Activated CD8-positive, alpha-beta memory T cell treated with anti-CD3 and anti-CD28 coated beads, Interleukin-2, amount 50 U/mL, for 4 hours (primary cell): Measurements from ENCODE around the gene TTLL10.

Experiments used
- DNase-seq: peaks from one replicate; pipeline ENCODE4 v3.0.0-alpha.2; 2020

The TTLL10 gene

GRCh38 chr1:1237874-1238701 is 64.4 kb downstream of the TTLL10 start:
- DNase-seq: no peak

- DNase-seq: no peak
Measured at GRCh38 chr1:1238702-1239178, 65.1 kb downstream of the TTLL10 start.

DNA sequence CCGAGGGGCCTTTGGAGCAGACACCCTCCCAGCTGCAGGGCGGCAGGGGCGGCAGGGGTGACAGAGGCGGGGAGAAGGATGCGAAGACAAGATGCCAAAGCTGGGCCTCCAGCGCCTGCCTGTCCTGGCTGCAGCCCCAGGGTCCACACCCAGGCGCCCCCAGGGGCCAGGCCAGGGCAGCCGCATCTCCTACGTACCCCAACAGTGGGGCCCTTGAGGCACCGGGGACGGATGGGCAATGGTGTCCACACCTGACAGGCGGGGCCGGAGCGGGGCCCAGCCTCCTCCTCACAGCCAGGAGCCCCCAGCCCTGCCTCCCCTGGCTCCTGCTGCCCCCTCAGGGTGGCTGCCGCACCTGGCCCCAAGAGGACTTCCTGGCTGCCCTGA is 65.5 kb downstream of the TTLL10 start:
- DNase-seq: no peak

DNA sequence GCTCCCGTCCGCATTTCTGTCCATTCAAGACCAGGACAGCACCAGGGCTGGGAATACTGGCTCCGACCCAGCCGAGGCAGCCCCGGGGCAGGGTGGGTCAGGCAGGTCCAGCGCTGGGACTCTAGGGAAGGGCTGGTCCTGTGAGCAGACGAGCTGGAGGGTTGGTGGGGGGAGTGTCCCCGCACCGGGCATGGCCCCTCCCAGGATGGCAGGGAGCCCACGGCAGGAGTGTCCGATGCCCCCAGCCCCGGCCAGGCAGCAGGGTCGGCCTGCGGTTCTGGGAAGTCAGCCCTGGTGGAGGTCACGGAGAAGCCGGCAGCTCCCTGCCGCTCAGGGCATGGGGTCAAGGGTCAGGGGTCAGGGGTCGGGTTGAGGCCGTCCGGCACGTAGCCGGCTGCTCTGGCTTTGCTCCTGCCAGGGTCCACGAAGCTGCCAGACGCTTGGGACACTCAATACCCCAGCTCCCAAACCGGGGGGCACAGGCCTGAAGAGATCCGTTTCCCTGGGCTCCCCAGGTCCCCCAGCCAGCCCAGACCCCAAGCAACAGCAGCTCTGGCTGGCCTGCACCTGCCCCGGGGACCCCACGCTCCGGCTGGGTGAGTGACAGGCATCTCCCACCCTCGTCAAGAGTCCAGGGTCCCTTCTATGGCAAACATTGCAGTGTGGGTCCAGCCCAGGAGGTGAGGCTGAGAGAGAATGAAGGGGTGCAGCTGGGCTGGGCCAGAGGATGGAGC is 66.1 kb downstream of the TTLL10 start:
- DNase-seq: no peak

- no peak for DNase-seq
Measured at GRCh38 chr1:1240348-1240732, 66.7 kb downstream of the TTLL10 start.

DNA sequence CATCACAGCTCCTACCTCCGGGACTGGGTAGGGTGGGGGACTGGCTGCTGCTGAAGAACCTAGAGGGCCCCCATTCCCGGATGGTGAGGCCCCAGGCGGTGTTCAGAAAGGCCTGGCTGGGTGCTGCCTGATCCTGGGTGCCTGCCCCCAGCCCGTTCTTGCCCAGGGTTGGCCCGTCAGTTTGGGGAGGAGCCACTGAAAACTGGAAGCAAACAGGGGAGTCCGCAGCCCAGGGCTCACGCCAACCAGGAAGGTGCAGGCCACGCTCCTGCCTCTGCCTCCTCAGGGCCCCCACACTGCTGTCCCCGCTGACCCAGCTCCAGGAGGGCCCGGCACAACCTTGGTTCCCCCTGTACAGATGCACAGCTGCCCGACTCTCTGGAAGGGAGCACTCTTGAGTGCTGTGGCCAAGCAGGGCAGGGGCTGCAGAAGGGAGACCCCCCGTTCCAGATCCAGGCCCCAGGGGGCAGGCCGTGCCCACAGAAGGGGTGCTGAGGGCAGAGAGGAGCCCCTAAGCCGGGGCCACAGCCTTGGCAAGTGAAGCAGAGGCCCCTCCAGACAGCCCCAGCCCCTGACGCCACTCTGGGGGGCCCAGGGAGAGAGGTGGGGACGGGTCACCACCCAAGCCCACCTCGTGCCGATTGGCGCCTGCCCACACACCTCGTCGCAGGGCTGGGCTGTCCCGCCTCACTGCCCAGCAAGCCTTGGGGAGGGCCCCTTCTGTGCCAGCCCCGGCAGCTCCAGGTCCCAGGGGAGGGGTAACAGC is 67.3 kb downstream of the TTLL10 start:
- DNase-seq: no peak

GRCh38 chr1:1241588-1242219 is 68.0 kb downstream of the TTLL10 start:
- DNase-seq: no peak

- no peak for DNase-seq
Measured at GRCh38 chr1:1242461-1243265, 69.0 kb downstream of the TTLL10 start.

DNA sequence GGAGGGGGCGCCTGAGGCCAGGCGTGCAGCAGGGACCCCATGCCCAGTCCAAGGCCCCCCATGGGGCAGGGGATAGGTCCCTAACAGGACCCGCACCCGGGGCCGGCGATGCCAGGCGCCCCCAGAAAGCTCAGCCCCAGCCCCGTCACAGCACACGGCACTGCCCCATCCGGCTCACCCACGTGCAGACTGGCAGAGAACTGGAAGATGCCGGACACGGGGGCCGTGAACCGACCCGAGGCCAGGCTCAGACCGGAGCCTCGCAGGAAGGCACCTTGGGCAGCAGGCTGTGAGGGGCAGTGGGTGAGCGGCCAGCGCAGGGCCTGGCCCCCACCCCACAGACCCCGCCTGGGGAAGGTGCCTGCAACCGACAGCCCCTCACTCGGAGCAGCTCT is 69.6 kb downstream of the TTLL10 start:
- DNase-seq: no peak

DNA sequence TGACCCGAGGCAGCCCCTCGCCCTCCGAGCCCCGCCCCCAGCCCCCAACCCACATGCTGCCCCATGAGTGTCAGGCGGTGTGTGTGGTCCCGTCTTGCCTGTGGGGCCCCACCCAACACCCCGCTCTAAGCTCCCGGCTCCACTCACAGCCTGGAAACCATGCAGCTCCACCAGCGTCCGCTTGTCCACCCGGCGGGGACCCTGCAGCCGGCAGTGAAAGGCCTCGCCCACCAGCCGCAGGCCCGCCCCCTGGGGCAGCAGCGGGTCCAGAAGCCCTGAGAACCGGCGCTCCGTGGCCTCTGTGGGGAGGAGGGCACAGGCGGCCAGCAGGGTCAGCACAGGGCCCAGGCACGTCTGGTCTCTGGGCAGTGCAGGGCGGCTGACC is 70.1 kb downstream of the TTLL10 start:
- DNase-seq: no peak

GRCh38 chr1:1244192-1244811 is 70.6 kb downstream of the TTLL10 start:
- DNase-seq: no peak

GRCh38 chr1:1245178-1245816 is 71.6 kb downstream of the TTLL10 start:
- no peak for DNase-seq

DNA sequence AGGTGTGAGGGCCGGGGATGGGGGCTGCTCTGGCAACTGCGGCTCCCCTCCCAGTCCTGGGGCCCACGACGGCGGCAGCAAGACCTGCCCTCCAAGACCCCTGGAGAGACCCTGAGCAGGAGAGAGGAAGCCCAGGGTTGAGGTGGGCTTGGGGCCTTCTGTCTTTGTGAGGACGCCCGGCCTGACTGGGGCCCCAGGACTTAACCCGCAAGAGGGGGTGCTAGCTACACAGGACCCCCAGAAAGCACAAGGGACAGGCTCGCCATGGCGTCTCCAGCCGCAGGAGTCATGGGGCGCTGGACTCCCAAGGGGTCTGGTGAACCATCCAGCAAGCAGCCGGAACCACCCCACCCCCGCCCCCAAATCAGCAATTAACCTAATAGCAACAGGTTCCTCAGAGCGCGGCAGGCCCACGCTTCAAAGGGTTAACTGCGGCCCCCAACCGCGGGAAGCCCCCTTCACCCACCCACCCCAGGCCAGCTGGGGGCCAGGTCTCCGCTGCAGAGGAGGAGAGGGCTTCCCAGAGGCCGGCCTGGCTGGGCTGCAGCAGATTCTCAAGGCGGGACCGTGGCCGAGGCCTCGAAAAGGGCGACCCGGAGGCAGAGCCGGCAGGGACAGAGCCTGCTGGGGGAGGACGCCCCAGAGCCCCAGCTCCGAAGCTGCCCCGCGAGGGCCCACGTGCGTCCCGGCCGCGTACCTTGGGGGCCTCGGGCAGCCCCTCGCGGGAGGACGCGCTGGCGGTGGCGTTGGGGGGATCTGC is 72.3 kb downstream of the TTLL10 start:
- DNase-seq: no peak

- no peak for DNase-seq
Measured at GRCh38 chr1:1246577-1247340, 73.1 kb downstream of the TTLL10 start, which contains the start of gene C1QTNF12. C1QTNF12 (minus strand) TSS chr1:1246722; CDS start chr1:1246690, 32 bp downstream.

- DNase-seq: no peak
Measured at GRCh38 chr1:1247341-1247913, 73.7 kb downstream of the TTLL10 start.
